NT2/D1 (cell line): ENCODE measurements around the gene FOXE1.

Experiments used
- SUZ12 ChIP-seq: IDR thresholded peaks from 2 replicates; pipeline ENCODE4 v1.6.1; 2011; ENCODE audit not compliant: insufficient read length, insufficient read depth; ENCODE audit errors: extremely low read depth
- ZNF274 ChIP-seq: IDR thresholded peaks from 2 replicates; pipeline ENCODE4 v1.6.1; 2011; ENCODE audit warnings: mild to moderate bottlenecking, low read depth, low read length

GRCh38 chr9:97873882-97874281, 20.9 kb downstream of the FOXE1 start:
- TF ChIP-seq SUZ12: no peak
- no peak for TF ChIP-seq ZNF274
